ENCODE results near the gene RAB4B.

- no peak for TF ChIP-seq CTCF (IDR thresholded peaks at IDR 0.05)
- no peak for TF ChIP-seq EP300 (IDR thresholded peaks at IDR 0.05)
These were observed 33.7 kb downstream of the RAB4B start for GRCh38 chr19:40811478-40812341.
